ENCODE results near the gene ADAMTS19. TPM values are rescaled to one million over a fixed set of nuclear protein-coding genes. Genes with fewer than 3 reads are reported as not detected.

Gene ADAMTS19
- total RNA-seq, 1 donor from 2014 or later: 22.1 TPM

- no peaks in the 10 kb centered on the region for H3K36me3 Mint-ChIP-seq (ENCODE audit: unreplicated experiment)
- no peaks in the 10 kb centered on the region for H3K27me3 Mint-ChIP-seq (ENCODE audit: unreplicated experiment)
- H3K4me1 Mint-ChIP-seq (ENCODE audit: low read depth, unreplicated experiment): no peaks in the 10 kb centered on the region
- no peaks in the 10 kb centered on the region for H3K9me3 Mint-ChIP-seq (ENCODE audit: unreplicated experiment)
- H3K27ac Mint-ChIP-seq (ENCODE audit: unreplicated experiment): no peak overlapping the region
- no peak for DNase-seq
- no peak for TF ChIP-seq CTCF (IDR thresholded peaks at IDR 0.05; ENCODE audit: partially characterized antibody, unreplicated experiment)
- no peak overlapping the region for H3K4me3 Mint-ChIP-seq (ENCODE audit: unreplicated experiment)
Observed at GRCh38 chr5:129608350-129608749, 148.3 kb downstream of the ADAMTS19 start.

- Mint-ChIP-seq H3K36me3 (ENCODE audit: unreplicated experiment) (no peaks in the 10 kb centered on the region), H3K27me3 (ENCODE audit: unreplicated experiment) (no peaks in the 10 kb centered on the region), H3K9me3 (ENCODE audit: unreplicated experiment) (no peaks in the 10 kb centered on the region), H3K4me1 (ENCODE audit: low read depth, unreplicated experiment) (no peaks in the 10 kb centered on the region), H3K27ac (ENCODE audit: unreplicated experiment) (no peak overlapping the region), H3K4me3 (ENCODE audit: unreplicated experiment) (no peak overlapping the region)
- DNase-seq: no peak
- TF ChIP-seq CTCF (IDR thresholded peaks at IDR 0.05; ENCODE audit: partially characterized antibody, unreplicated experiment): no peak
Observed at GRCh38 chr5:129609710-129610109, 149.6 kb downstream of the ADAMTS19 start.

- Mint-ChIP-seq H3K27ac (ENCODE audit: unreplicated experiment) (no peak overlapping the region), H3K4me1 (ENCODE audit: low read depth, unreplicated experiment) (no peaks in the 10 kb centered on the region), H3K36me3 (ENCODE audit: unreplicated experiment) (no peaks in the 10 kb centered on the region), H3K4me3 (ENCODE audit: unreplicated experiment) (no peak overlapping the region), H3K9me3 (ENCODE audit: unreplicated experiment) (no peaks in the 10 kb centered on the region), H3K27me3 (ENCODE audit: unreplicated experiment) (no peaks in the 10 kb centered on the region)
- TF ChIP-seq CTCF (IDR thresholded peaks at IDR 0.05; ENCODE audit: partially characterized antibody, unreplicated experiment): no peak
- no peak for DNase-seq
Observed at GRCh38 chr5:129616517-129616916, 156.4 kb downstream of the ADAMTS19 start.

- H3K27ac Mint-ChIP-seq (ENCODE audit: unreplicated experiment): no peak overlapping the region
- no peak for DNase-seq
- H3K27me3 Mint-ChIP-seq (ENCODE audit: unreplicated experiment): no peaks in the 10 kb centered on the region
- H3K36me3 Mint-ChIP-seq (ENCODE audit: unreplicated experiment): no peaks in the 10 kb centered on the region
- no peak overlapping the region for H3K4me3 Mint-ChIP-seq (ENCODE audit: unreplicated experiment)
- no peaks in the 10 kb centered on the region for H3K9me3 Mint-ChIP-seq (ENCODE audit: unreplicated experiment)
- TF ChIP-seq CTCF (IDR thresholded peaks at IDR 0.05; ENCODE audit: partially characterized antibody, unreplicated experiment): no peak
- H3K4me1 Mint-ChIP-seq (ENCODE audit: low read depth, unreplicated experiment): no peaks in the 10 kb centered on the region
Observed at GRCh38 chr5:129617206-129617605, 157.1 kb downstream of the ADAMTS19 start.

- Mint-ChIP-seq H3K4me3 (ENCODE audit: unreplicated experiment) (no peak overlapping the region), H3K36me3 (ENCODE audit: unreplicated experiment) (no peaks in the 10 kb centered on the region), H3K9me3 (ENCODE audit: unreplicated experiment) (no peaks in the 10 kb centered on the region), H3K4me1 (ENCODE audit: low read depth, unreplicated experiment) (no peaks in the 10 kb centered on the region), H3K27ac (ENCODE audit: unreplicated experiment) (no peak overlapping the region), H3K27me3 (ENCODE audit: unreplicated experiment) (no peaks in the 10 kb centered on the region)
- no peak for DNase-seq
- no peak for TF ChIP-seq CTCF (IDR thresholded peaks at IDR 0.05; ENCODE audit: partially characterized antibody, unreplicated experiment)
Observed at GRCh38 chr5:129619782-129620181, 159.7 kb downstream of the ADAMTS19 start.
